Trophoblast cell (in vitro differentiated cells and primary cell): ENCODE measurements around the gene DCTD.

Experiments used
- DNase-seq, 2 donors: peaks; one replicate each; pipeline ENCODE4 v3.0.0-alpha.2; 2016
- H2AFZ ChIP-seq: 2 replicates; pipeline ENCODE4 v1.6.1; 2013; ENCODE audit warnings: low read length, moderate library complexity, mild to moderate bottlenecking; ENCODE audit not compliant: insufficient read depth, poor library complexity
- H2AK5ac ChIP-seq: 2 replicates; pipeline ENCODE4 v1.6.1; 2013; ENCODE audit warnings: mild to moderate bottlenecking, low read length
- H2BK120ac ChIP-seq: 2 replicates; pipeline ENCODE4 v1.6.1; 2013; ENCODE audit warnings: low read length, mild to moderate bottlenecking, moderate library complexity; ENCODE audit not compliant: insufficient read depth, poor library complexity
- H2BK12ac ChIP-seq: 2 replicates; pipeline ENCODE4 v1.6.1; 2013; ENCODE audit warnings: mild to moderate bottlenecking, low read length, moderate library complexity
- H2BK5ac ChIP-seq: 2 replicates; pipeline ENCODE4 v1.6.1; 2013; ENCODE audit warnings: low read length, low read depth, moderate library complexity, mild to moderate bottlenecking; ENCODE audit not compliant: poor library complexity
- H3K14ac ChIP-seq: 2 replicates; pipeline ENCODE4 v1.6.1; 2013; ENCODE audit warnings: mild to moderate bottlenecking, low read length
- H3K18ac ChIP-seq: 2 replicates; pipeline ENCODE4 v1.6.1; 2013; ENCODE audit warnings: mild to moderate bottlenecking, low read length
- H3K23ac ChIP-seq: 2 replicates; pipeline ENCODE4 v1.6.1; 2013; ENCODE audit warnings: low read length
- H3K27ac ChIP-seq: 2 replicates; pipeline ENCODE4 v1.5.1; 2013; ENCODE audit warnings: low read depth, mild to moderate bottlenecking, inconsistent platforms, low read length, moderate library complexity
- H3K27me3 ChIP-seq: 2 replicates; pipeline ENCODE4 v1.6.1; 2013; ENCODE audit warnings: inconsistent platforms, mild to moderate bottlenecking, low read length, moderate library complexity; ENCODE audit not compliant: insufficient read depth
- H3K36me3 ChIP-seq, 2 experiments: 1 replicate in 1 of 2; 2 replicates in 1 of 2; pipeline ENCODE4 v1.6.1; 2013; ENCODE audit warnings: low read length in 2 of 2, mild to moderate bottlenecking in 2 of 2, moderate library complexity in 1 of 2; ENCODE audit not compliant: insufficient read depth in 2 of 2, control insufficient read depth in 1 of 2
- H3K4ac ChIP-seq: 2 replicates; pipeline ENCODE4 v1.6.1; 2013; ENCODE audit warnings: low read depth, mild to moderate bottlenecking, low read length, moderate library complexity
- H3K4me1 ChIP-seq, 2 experiments: 1 replicate in 1 of 2; 2 replicates in 1 of 2; pipeline ENCODE4 v1.6.1; 2013; ENCODE audit warnings: low read length in 2 of 2, mild to moderate bottlenecking in 2 of 2, moderate library complexity in 1 of 2; ENCODE audit not compliant: insufficient read depth in 2 of 2, control insufficient read depth in 1 of 2
- H3K4me2 ChIP-seq: 2 replicates; pipeline ENCODE4 v1.6.1; 2013; ENCODE audit warnings: inconsistent platforms, mild to moderate bottlenecking, low read length, moderate library complexity
- H3K4me3 ChIP-seq: 2 replicates; pipeline ENCODE4 v1.5.1; 2013; ENCODE audit warnings: mild to moderate bottlenecking, low read depth, low read length, inconsistent platforms
- H3K79me1 ChIP-seq: one replicate; pipeline ENCODE4 v1.6.1; 2013; ENCODE audit warnings: low read length
- H3K79me2 ChIP-seq: 2 replicates; pipeline ENCODE4 v1.6.1; 2013; ENCODE audit warnings: low read length, mild to moderate bottlenecking; ENCODE audit not compliant: control insufficient read depth, insufficient read depth, poor library complexity
- H3K9ac ChIP-seq: 2 replicates; pipeline ENCODE4 v1.6.1; 2013; ENCODE audit warnings: mild to moderate bottlenecking, low read length
- H3K9me3 ChIP-seq: 2 replicates; pipeline ENCODE4 v1.6.1; 2013; ENCODE audit warnings: low read depth, mild to moderate bottlenecking, control low read depth, inconsistent platforms, low read length; ENCODE audit not compliant: insufficient read depth
- H4K12ac ChIP-seq: 2 replicates; pipeline ENCODE4 v1.6.1; 2013; ENCODE audit warnings: low read depth, mild to moderate bottlenecking, low read length, moderate library complexity
- H4K8ac ChIP-seq: 2 replicates; pipeline ENCODE4 v1.6.1; 2013; ENCODE audit warnings: low read depth, mild to moderate bottlenecking, low read length, moderate library complexity
- H4K91ac ChIP-seq: one replicate; pipeline ENCODE4 v1.6.1; 2013; ENCODE audit warnings: low read depth, mild to moderate bottlenecking, low read length, moderate library complexity
- WGBS: extraction: QIAGEN DNeasy Blood & Tissue Kit; methylation state at CpG from one replicate; pipeline ENCODE4 v1.1.7; 2013; ENCODE audit warnings: missing lambda C conversion rate; ENCODE audit not compliant: insufficient read length, insufficient coverage; ENCODE audit errors: extremely low coverage; 5-methylcytosine and 5-hydroxymethylcytosine counted together

DCTD gene

DNA sequence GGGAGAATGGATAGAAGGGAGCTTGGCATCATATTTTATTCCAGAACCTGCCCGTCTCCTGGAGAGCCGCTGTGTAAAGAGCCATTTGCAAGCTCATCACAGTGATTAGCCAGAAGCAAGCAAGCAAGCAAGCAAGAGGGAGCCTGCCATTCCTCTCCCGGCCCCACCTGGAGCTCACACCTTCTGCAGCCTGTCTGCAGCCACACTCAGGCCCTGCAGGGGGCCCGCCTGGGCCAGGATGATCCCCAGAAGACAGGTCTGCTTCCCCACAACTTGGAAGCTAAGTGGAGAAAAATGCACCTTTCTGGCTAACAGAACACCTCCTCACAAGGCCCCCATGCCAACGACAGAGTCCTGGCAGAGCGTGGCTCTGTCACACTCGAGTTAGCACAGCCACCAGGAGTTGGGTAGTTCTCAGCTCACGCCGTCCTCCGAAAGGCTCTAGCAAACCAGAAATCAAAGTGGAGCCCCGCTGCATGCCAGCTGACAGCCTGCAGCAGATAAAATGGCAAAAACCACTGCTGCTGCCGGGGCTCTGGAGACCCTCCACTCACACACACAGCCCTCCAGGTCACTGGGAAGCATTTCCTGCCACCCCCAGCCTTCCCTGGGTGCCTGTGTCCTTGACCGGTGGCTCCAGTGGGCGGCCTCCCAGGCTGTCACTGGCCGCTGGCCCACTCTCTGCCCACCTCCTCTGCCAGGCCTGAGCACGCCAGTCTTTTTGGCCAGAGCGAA lies 54.9 kb downstream of the DCTD start:
- no peak overlapping the region for H4K91ac ChIP-seq
- H3K79me1 ChIP-seq, result no peaks in the 10 kb centered on the region
- H3K9ac ChIP-seq, result no peak overlapping the region
- no peak overlapping the region for H2BK120ac ChIP-seq
- DNase-seq, result no peak
- no peak overlapping the region for H3K27ac ChIP-seq
- no peaks in the 10 kb centered on the region for H3K27me3 ChIP-seq
- no peak overlapping the region for H2AFZ ChIP-seq
- H3K4me2 ChIP-seq, result no peak overlapping the region
- no peaks in the 10 kb centered on the region for H3K36me3 ChIP-seq
- H3K4ac ChIP-seq, result no peak overlapping the region
- no peak overlapping the region for H2BK5ac ChIP-seq
- no CpG with 5 or more reads among the region's 17 CpGs for WGBS
- H3K79me2 ChIP-seq, result no peaks in the 10 kb centered on the region
- no peak overlapping the region for H3K23ac ChIP-seq
- H3K4me1 ChIP-seq, result no peaks in the 10 kb centered on the region
- no peak overlapping the region for H3K18ac ChIP-seq
- H3K9me3 ChIP-seq, result no peaks in the 10 kb centered on the region
- no peak overlapping the region for H3K14ac ChIP-seq
- H3K4me3 ChIP-seq, result no peak overlapping the region
- no peak overlapping the region for H4K12ac ChIP-seq
- no peak overlapping the region for H2BK12ac ChIP-seq
- no peak overlapping the region for H2AK5ac ChIP-seq
- no peak overlapping the region for H4K8ac ChIP-seq

DNA sequence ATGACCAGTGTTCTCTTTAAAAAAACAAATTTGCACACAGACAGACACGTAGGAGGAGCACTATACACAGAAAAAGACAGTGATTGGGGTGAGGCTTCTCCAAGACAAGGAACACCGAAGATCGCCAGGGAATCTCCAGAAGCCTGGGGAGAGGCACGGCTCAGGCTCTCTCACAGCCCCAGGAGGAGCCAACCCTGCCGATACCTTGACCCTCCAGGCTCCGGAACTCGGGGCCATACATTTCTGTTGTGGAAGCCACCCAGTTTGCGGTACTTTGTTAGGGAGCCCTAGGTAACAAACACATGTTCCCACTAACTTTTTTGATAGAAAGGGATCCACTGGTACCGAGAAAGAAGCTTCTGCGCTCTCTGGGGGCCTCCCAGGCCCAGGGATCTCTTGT lies 55.8 kb downstream of the DCTD start:
- Histone ChIP-seq H3K4me3 (no peak overlapping the region), H4K91ac (no peak overlapping the region), H3K79me1 (no peaks in the 10 kb centered on the region), H3K23ac (no peak overlapping the region), H2BK120ac (no peak overlapping the region), H3K14ac (no peak overlapping the region), H3K9ac (no peak overlapping the region), H4K12ac (no peak overlapping the region), H3K79me2 (no peaks in the 10 kb centered on the region), H3K18ac (no peak overlapping the region), H2AK5ac (no peak overlapping the region), H3K4me2 (no peak overlapping the region), H2AFZ (no peak overlapping the region), H4K8ac (no peak overlapping the region), H3K27me3 (no peaks in the 10 kb centered on the region), H3K36me3 (no peaks in the 10 kb centered on the region), H2BK5ac (no peak overlapping the region), H2BK12ac (no peak overlapping the region), H3K4ac (no peak overlapping the region), H3K27ac (no peak overlapping the region), H3K4me1 (no peaks in the 10 kb centered on the region), H3K9me3 (peaks cover 2% of the 10 kb centered on the region)
- DNase-seq, result no peak
- WGBS, result no CpG with 5 or more reads among the region's 10 CpGs

DNA sequence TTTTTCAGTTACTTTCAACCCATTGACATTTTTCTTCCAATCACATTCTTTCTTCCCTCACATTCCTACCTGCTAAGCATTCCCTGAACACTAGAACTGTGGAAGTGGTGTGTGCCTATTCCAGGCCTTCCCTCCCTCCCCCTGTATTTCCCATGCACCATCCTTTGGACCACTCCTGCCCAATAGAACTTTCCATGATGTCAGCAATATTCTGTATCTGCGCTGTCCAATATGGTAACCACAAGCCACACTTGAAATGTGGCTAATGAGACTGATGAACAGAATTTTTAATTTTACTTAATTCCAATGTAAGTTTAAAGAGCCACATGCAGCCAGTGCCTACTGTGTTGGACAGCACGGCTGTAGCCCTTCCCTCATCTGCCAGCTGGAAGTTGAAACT lies 57.5 kb downstream of the DCTD start:
- H2BK12ac ChIP-seq, result no peak overlapping the region
- no peak overlapping the region for H2AK5ac ChIP-seq
- no peaks in the 10 kb centered on the region for H3K27me3 ChIP-seq
- H2BK5ac ChIP-seq, result no peak overlapping the region
- H4K8ac ChIP-seq, result no peak overlapping the region
- no peak overlapping the region for H3K27ac ChIP-seq
- H4K12ac ChIP-seq, result no peak overlapping the region
- no peak overlapping the region for H3K9ac ChIP-seq
- no peak overlapping the region for H3K4me3 ChIP-seq
- no peak overlapping the region for H3K23ac ChIP-seq
- no peak overlapping the region for H4K91ac ChIP-seq
- no peak overlapping the region for H3K4me2 ChIP-seq
- H3K14ac ChIP-seq, result no peak overlapping the region
- no peaks in the 10 kb centered on the region for H3K79me2 ChIP-seq
- H3K79me1 ChIP-seq, result no peaks in the 10 kb centered on the region
- DNase-seq, result no peak
- H3K4ac ChIP-seq, result no peak overlapping the region
- WGBS, result no CpG with 5 or more reads among the region's 2 CpGs
- H2BK120ac ChIP-seq, result no peak overlapping the region
- H3K18ac ChIP-seq, result no peak overlapping the region
- no peaks in the 10 kb centered on the region for H3K36me3 ChIP-seq
- peaks cover 2% of the 10 kb centered on the region for H3K9me3 ChIP-seq
- H3K4me1 ChIP-seq, result no peaks in the 10 kb centered on the region
- no peak overlapping the region for H2AFZ ChIP-seq

DNA sequence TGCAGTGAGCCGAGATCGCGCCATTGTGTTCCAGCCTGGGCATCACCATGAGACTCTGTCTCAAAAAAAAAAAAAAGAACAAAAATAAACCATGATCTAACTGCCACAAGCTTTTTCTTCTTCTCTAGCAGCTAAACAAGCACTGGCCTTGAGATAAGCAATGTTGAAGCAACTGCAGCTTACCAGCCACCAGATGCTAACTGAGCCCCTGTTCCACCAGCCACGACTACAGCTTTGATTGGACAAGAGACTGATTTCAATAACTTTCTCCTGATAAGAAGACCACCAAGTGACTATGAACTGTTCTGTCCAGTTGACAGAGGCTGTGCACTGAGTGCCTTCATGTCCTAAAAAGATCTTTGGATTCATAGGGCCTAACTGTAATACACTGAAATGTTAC lies 58.5 kb downstream of the DCTD start:
- H3K36me3 ChIP-seq, result no peaks in the 10 kb centered on the region
- H4K91ac ChIP-seq, result no peak overlapping the region
- no peak overlapping the region for H4K12ac ChIP-seq
- no peaks in the 10 kb centered on the region for H3K4me1 ChIP-seq
- no peak overlapping the region for H3K27ac ChIP-seq
- no peak overlapping the region for H3K4me3 ChIP-seq
- H2BK120ac ChIP-seq, result no peak overlapping the region
- H3K9me3 ChIP-seq, result peaks cover 2% of the 10 kb centered on the region
- H3K27me3 ChIP-seq, result no peaks in the 10 kb centered on the region
- no peaks in the 10 kb centered on the region for H3K79me2 ChIP-seq
- no peak overlapping the region for H3K9ac ChIP-seq
- no peak overlapping the region for H2BK12ac ChIP-seq
- no peak overlapping the region for H3K14ac ChIP-seq
- H4K8ac ChIP-seq, result no peak overlapping the region
- H3K4me2 ChIP-seq, result no peak overlapping the region
- no peak overlapping the region for H2BK5ac ChIP-seq
- H2AFZ ChIP-seq, result no peak overlapping the region
- H3K18ac ChIP-seq, result no peak overlapping the region
- no CpG with 5 or more reads among the region's 4 CpGs for WGBS
- DNase-seq, result no peak
- no peak overlapping the region for H3K4ac ChIP-seq
- no peak overlapping the region for H2AK5ac ChIP-seq
- no peaks in the 10 kb centered on the region for H3K79me1 ChIP-seq
- H3K23ac ChIP-seq, result no peak overlapping the region
